GM12874 (cell line): ENCODE data around the gene SLC25A13.

Experiments
- CTCF ChIP-seq: IDR thresholded peaks from 2 replicates; pipeline ENCODE4 v1.5.1; 2011; ENCODE audit warnings: low read depth, mild to moderate bottlenecking, control low read depth, low read length, moderate library complexity; ENCODE audit not compliant: insufficient read depth

Gene SLC25A13

DNA sequence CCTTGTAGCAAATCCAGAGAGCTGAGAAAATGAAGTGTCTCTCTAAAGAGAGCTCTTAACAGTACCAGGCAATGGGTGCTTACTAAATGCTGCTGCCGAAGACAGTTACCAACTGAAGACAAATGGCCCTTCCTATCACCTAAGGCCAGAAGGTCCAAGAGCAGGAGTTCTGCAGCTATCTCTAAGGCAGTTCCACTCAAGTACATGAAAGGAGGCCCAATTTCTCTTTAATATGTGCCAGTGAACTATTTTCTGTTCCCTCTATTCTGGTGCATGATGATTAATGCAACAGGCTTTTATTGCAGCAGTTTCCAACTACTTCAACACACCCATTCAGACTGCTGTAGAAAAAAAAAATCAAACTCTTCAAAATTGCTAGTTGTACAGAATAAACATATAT is 122.5 kb downstream of the SLC25A13 start:
- TF ChIP-seq CTCF: no peak

DNA sequence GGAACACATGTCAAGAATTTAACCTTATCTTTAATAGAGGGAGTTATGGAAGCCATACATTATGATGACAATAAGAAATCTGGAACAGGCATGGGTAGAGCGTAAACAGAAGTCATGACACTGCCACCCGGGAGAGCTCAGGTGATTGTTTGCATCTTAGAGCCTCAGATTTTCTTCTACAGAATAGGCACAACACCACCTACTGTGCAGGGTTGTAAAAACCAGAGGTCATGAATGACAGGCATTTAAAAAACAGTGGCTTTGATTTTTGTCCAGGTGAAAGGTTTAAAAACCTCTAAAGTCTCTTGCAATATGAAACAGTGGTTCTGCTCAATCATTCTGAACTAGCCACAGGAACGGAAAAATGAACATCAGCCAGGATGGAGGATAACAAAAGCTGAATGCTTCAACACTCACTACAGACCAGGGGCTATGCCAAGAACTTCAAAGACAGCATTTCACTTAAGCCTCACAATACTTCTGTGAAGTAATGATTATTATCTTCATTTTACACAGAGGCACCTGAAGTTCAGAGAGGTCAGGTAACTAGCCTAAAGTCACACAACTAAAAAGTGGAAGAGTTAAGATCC is 123.8 kb downstream of the SLC25A13 start:
- no peak for TF ChIP-seq CTCF

GRCh38 chr7:96196676-96197075 is 125.2 kb downstream of the SLC25A13 start:
- TF ChIP-seq CTCF: no peak

DNA sequence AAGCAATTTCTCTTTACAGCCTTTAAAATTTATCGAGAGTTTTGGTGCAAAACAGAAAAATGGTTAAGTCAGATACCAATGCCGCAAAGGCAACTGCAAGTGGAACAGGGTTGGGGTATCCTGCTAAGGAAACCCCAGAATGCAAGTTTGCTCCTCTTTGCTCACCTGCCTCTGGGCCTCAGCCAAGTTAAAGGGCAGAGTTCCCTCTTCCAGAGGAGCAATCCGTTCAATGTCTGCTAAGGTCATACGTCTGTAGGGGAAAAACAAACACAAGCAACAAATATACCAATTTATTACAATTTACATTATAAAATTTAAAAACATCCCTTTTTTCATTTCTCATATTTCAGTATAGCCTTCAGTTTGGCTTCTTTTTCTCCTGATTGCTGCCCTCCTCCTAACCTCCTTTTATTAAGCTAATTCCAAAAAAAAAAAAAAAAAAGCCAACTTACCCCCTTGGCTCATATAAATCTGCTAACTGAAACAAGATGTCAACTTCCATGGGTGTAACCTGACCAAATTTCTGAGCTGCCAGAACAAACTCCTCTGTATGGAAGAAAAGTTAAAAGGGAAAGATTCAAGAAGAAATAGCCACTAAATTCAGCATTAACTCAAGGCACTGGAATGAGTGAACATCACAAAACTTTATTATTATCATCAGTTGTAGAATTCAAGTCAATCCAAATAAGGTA is 132.6 kb downstream of the SLC25A13 start:
- TF ChIP-seq CTCF: no peak

- no peak for TF ChIP-seq CTCF
These were observed 133.3 kb downstream of the SLC25A13 start for GRCh38 chr7:96188591-96188991.

GRCh38 chr7:96188174-96188581 is 133.7 kb downstream of the SLC25A13 start:
- TF ChIP-seq CTCF: no peak

DNA sequence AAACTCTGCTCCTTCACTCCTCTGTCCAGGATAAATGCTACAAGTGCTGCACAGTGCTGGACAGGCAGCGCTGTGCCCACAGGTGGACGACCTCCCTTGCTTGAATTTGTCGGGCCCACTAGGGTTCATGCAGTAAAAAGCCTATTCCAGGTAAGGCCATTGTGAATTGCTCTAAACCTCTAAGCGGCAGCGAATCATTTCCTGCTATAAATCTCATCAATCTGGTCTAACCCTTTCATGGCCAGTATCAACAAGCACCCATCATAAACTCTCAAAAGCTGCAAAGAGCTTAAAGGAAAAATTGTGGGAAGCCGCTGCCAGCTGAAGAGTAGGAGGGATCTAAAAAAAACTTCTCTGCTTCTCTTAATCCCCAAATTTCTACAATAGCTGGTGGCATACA is 134.2 kb downstream of the SLC25A13 start:
- no peak for TF ChIP-seq CTCF
